Neural cell (in vitro differentiated cells): ENCODE results near the gene SH3RF3.

Experiments used
- EZH2 ChIP-seq: fragments of 200-600, 300-800 bp; shearing (Covaris generic), sonication (generic); IDR thresholded peaks from 2 replicates; pipeline ENCODE4 v1.6.1; 2014; ENCODE audit warnings: antibody characterized with exemption, low read length, borderline replicate concordance, mild to moderate bottlenecking; ENCODE audit not compliant: insufficient read depth, poor library complexity, severe bottlenecking
- POLR2AphosphoS5 ChIP-seq: IDR thresholded peaks from 2 replicates; pipeline ENCODE4 v1.6.1; 2012
- RAD21 ChIP-seq: fragments of 450-650 bp; conservative IDR thresholded peaks from 2 replicates; pipeline ENCODE4 v1.6.1; 2014; ENCODE audit warnings: antibody characterized with exemption, mild to moderate bottlenecking, moderate library complexity
- REST ChIP-seq: IDR thresholded peaks from 2 replicates; pipeline ENCODE4 v1.6.1; 2012; ENCODE audit warnings: borderline replicate concordance
- SMC3 ChIP-seq: fragments of 450-650 bp; conservative IDR thresholded peaks from 2 replicates; pipeline ENCODE4 v1.6.1; 2014; ENCODE audit warnings: antibody characterized with exemption, mild to moderate bottlenecking, moderate library complexity; ENCODE audit not compliant: poor library complexity
- TAF1 ChIP-seq: IDR thresholded peaks from 2 replicates; pipeline ENCODE4 v1.6.1; 2012; ENCODE audit warnings: low read depth
- TF ChIP-seq, protein P1 (sequence below): fragments of 450-650 bp; IDR thresholded peaks from 2 replicates; pipeline ENCODE4 v1.5.1; 2014; ENCODE audit warnings: antibody characterized with exemption, mild to moderate bottlenecking, moderate library complexity; ENCODE audit not compliant: poor library complexity, severe bottlenecking

- TF ChIP-seq POLR2AphosphoS5 (no peak), EZH2 (no peak), REST (no peak), RAD21 (no peak), TAF1 (no peak), SMC3 (no peak)
- TF ChIP-seq, protein P1, sequence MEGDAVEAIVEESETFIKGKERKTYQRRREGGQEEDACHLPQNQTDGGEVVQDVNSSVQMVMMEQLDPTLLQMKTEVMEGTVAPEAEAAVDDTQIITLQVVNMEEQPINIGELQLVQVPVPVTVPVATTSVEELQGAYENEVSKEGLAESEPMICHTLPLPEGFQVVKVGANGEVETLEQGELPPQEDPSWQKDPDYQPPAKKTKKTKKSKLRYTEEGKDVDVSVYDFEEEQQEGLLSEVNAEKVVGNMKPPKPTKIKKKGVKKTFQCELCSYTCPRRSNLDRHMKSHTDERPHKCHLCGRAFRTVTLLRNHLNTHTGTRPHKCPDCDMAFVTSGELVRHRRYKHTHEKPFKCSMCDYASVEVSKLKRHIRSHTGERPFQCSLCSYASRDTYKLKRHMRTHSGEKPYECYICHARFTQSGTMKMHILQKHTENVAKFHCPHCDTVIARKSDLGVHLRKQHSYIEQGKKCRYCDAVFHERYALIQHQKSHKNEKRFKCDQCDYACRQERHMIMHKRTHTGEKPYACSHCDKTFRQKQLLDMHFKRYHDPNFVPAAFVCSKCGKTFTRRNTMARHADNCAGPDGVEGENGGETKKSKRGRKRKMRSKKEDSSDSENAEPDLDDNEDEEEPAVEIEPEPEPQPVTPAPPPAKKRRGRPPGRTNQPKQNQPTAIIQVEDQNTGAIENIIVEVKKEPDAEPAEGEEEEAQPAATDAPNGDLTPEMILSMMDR = no peak
These were observed 132.1 kb downstream of the SH3RF3 start for GRCh38 chr2:109260886-109261700.
